NCI-H1417 treated with DMSO at 0.1 percent for 48 hours (cell line): ENCODE measurements around the gene PHYKPL.
"Not testable (repeated sequence)": the region's sequence is repeated elsewhere in the genome, so short reads cannot be mapped to it uniquely, and the experiment has no call there.

Source experiments
- DNase-seq: peaks from one replicate; lab custom pipeline; 2025; lab: John Stamatoyannopoulos, UW

The PHYKPL gene

DNA sequence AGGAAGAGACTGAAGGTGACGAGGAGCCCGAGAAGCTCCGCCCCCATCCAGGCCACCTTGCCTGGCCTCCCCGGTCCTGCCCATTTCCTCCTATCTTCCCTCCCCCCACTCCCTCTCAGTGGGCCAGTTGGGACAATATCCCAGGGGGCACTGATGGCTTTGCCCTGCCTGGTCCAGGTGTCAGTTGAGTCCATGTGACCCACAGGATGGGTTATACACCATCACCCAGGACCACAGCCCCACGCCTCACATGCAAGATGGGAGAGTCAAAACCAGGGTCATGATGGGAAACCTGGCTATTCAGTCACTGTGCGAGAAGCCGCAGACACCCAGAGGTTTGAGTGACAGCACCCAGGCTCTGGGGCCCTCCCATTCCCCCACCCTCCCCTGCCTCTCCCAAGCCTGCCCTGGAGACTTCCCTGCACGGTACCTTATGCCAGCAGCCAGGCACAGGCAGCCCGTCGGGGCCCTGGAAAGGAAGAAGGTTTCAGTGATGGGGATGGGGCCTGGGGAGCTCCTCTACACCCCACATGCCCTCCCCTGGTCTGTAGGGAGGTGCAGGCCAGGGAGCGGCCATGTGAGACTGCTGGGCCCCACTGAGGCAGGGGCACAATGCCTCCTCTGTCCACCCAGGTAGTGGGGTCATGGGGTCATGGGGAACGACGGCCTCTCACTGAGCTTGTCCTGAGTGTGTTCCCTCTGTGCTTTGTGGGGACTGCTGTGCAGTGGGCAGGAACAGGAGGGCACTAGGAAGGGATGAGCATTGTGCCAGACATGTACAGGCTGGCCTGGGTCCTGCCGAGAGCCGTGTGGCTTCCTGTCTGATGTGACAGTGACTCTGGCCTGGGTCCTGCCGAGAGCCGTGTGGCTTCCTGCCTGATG is 6.3 kb upstream of the PHYKPL start:
- DNase-seq = no peak

GRCh38 chr5:178238313-178238635 is 5.7 kb upstream of the PHYKPL start:
- no peak for DNase-seq

DNA sequence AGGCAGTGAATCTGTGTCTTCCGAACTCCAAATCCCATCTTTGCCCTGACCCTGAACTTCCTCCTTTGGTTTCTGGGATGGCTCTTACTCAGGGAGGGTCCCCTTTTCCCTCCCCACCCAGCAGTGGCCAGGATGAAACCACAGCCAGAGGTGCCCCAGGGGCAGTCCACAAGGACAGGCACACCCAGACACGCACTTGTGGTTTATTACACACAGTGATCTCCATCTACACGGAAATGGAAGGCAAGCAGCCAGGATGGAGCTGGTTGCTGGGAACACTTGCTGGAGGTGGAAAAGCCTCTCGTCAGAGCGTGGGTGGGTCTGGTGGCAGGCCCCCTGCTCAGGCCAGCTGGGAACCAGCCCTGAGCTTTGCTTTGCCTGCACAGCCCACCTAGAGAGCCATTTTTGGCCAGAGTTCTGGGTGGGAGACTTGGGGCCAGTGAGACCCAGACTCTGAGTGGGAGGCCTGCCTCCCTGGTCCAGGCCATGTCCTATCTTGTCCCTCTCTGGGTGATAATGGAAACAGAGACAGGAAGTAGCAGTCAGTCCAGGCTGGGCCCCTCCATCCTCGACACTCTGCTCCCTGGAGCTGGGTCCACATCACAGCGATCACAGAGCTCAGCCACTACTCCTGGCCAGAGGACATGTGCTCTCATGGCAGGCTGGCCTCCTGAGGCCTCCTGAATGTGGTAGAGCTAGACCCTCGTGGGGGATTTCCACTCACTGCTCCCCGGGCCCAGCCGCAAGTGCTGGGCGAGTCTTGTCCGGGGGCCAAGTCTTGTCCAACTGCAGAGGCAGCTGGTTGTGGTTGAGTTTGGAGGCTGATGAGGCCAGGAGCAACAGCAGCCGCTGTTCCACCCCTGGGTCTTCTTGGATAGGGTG is 5.1 kb upstream of the PHYKPL start:
- DNase-seq = no peak

DNA sequence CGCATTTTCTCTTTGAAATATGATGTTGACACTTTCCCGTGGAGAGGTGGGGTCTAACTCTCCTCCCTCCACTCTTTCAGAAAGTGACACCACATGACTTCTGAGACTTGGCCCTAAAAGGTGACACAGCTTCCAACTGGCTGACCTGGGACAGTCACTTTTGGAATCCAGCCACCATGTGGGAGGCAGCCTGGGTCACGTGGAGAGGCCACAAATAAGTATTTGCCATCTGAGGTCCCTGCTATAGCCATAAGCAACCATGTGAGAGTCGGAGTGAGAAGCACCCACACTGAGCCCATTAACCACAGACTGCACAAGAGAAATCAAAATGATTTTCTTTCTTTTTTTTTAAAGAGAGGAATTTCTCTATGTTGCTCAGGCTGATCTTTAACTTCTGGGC is 4.1 kb upstream of the PHYKPL start:
- no peak for DNase-seq

GRCh38 chr5:178236126-178236525 is 3.5 kb upstream of the PHYKPL start:
- DNase-seq = no peak

DNA sequence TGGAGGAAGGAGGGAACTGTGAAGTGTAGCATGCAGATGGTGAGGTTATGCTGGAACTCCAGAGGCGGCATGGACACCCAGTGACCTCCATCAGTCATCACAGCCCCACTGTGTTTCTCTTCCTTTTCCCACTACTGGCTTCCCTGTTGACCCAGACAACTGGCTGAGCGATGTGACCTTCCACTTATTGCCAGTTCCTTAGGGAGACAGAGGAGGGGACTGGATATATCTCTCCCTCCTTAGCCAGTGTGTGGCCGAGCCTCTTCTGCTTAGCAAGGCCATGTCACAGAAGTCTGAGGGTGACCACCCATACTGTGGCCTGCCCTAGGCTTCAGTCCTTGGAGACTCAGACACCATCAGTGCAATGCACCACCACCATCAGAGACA is 3.0 kb upstream of the PHYKPL start:
- no peak for DNase-seq

DNA sequence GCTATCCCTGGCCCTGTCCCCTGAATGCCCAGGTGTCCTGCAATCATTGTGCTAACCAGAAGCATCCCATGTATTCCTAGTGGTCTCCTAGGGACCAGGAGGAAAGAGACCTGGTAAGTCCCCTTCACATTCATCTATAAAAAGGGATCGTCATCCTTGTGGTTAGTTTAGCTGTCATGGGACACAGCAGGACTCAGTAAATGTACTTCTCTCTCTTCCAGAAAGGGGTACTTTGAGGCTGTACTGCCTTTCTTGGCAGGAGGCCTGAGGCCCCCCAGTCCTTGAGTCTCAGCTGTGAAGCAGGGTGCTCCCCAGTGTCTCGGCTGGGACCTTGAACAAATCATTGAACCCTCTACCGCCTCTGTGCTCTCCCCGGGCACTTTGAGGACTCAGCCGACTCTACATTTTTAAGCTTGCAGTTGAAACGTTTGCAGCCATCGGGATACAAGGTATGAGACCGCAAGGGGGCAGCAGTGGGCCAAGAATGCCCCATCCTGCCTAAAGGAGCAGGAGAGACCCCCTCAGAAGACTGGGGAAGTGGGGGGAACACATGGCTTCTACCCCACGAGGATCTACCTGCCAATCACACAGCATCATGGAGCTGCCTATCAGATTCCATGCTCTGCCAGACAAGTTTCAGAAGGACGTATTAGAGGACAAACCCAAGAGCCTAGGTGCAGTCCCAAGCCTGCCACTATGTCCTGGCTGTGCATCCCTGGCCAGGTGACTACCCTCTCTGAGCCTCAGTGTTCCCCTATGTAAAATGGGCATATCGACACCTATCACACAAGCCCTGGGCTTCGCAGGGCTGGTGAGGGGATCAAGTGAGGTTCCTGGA is 2.4 kb upstream of the PHYKPL start:
- no peak for DNase-seq

DNA sequence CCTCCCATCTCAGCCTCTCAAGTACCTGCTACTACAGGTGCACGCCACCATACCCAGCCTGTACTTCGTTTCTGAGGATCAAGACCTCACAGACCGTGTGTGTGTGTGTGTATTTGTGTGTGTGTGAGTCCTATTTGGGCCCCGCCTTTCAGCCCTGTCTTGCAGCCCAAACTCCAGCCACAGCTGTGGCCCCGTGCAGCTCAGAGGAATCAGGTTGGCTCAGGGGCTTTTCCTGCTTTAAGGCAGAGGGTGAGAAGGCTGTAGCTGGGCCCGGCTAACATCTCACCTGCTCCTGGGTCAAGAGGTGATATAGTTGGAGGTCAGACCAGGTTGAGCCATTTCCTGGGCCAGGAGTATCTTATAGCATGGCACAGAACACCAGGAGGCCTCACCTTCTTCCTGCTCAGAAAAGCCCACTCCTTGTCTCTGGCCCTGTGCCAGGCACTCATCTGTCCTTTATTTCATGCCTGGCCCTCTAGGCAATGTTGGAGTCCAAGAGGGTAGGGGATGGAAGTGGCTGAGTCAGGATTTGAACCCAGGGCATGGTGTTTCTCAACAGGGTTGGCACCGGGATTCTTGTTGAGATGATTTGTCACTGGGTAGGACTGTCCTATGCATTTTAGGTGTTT is 1.6 kb upstream of the PHYKPL start:
- no peak for DNase-seq

GRCh38 chr5:178232920-178233429 is 373 bp upstream of the PHYKPL start:
- DNase-seq = no peak

- DNase-seq = no peak
These were observed 971 bp downstream of the PHYKPL start for GRCh38 chr5:178231539-178232123.

GRCh38 chr5:178230879-178231538 is 1.6 kb downstream of the PHYKPL start:
- no peak for DNase-seq

GRCh38 chr5:178229861-178230260 is 2.7 kb downstream of the PHYKPL start:
- no peak for DNase-seq

DNA sequence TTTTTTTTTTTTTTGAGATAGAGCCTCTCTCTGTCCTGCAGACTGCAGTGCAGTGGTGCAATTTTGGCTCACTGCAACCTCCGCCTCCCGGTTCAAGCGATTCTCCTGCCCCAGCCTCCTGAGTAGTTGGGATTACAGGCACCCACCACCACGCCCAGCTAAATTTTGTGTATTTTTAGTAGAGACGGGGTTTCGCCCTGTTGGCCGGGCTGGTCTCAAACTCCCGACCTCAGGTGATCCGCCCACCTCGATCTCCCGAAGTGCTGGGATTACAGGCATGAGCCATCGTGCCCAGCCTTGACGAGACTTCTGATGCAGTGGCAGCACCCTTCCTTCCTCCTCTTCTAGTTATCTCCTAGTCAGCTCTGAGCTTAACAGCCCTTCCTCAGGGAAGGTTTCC is 3.5 kb downstream of the PHYKPL start:
- DNase-seq = not testable (repeated sequence)

- DNase-seq = no peak
These were observed 4.0 kb downstream of the PHYKPL start for GRCh38 chr5:178228609-178229008.

- no peak for DNase-seq
These were observed 4.7 kb downstream of the PHYKPL start for GRCh38 chr5:178227929-178228328.

- no peak for DNase-seq
These were observed 5.4 kb downstream of the PHYKPL start for GRCh38 chr5:178227138-178227659.

- DNase-seq = no peak
These were observed 7.4 kb downstream of the PHYKPL start for GRCh38 chr5:178225174-178225573.

GRCh38 chr5:178224403-178224802 is 8.2 kb downstream of the PHYKPL start:
- DNase-seq = no peak

GRCh38 chr5:178223828-178224335 is 8.7 kb downstream of the PHYKPL start:
- DNase-seq = no peak

- DNase-seq = no peak
These were observed 9.3 kb downstream of the PHYKPL start for GRCh38 chr5:178223196-178223773.
